Parathyroid adenoma (tissue), 2 donors: Measurements from ENCODE around the gene PAM.
"Not testable (repeated sequence)": the region's sequence is repeated elsewhere in the genome, so short reads cannot be mapped to it uniquely, and the experiment has no call there.

ENCODE experiments used
- H2AFZ ChIP-seq: fragments of 300-600 bp; sonication (generic); one replicate; pipeline ENCODE4 v1.7.0; 2017; ENCODE audit warnings: antibody characterized with exemption, mild to moderate bottlenecking
- H3K27ac ChIP-seq: fragments of 300-600 bp; sonication (generic); one replicate; pipeline ENCODE4 v1.7.0; 2017
- H3K27me3 ChIP-seq: fragments of 300-600 bp; sonication (generic); one replicate; pipeline ENCODE4 v1.7.0; 2017; ENCODE audit warnings: low read length; ENCODE audit not compliant: control insufficient read depth, insufficient read depth
- H3K36me3 ChIP-seq: fragments of 300-600 bp; sonication (generic); one replicate; pipeline ENCODE4 v1.7.0; 2017; ENCODE audit warnings: low read length; ENCODE audit not compliant: control insufficient read depth, insufficient read depth
- H3K4me1 ChIP-seq: fragments of 300-600 bp; sonication (generic); one replicate; pipeline ENCODE4 v1.7.0; 2017; ENCODE audit warnings: control low read depth
- H3K4me2 ChIP-seq: fragments of 300-600 bp; sonication (generic); one replicate; pipeline ENCODE4 v1.7.0; 2017; ENCODE audit warnings: low read length
- H3K4me3 ChIP-seq: fragments of 300-600 bp; sonication (generic); one replicate; pipeline ENCODE4 v1.7.0; 2017; ENCODE audit warnings: low read depth, low read length
- H3K79me2 ChIP-seq: fragments of 300-600 bp; sonication (generic); one replicate; pipeline ENCODE4 v1.7.0; 2017; ENCODE audit warnings: control low read depth
- H3K9ac ChIP-seq: fragments of 300-600 bp; sonication (generic); one replicate; pipeline ENCODE4 v1.7.0; 2017; ENCODE audit warnings: mild to moderate bottlenecking
- H3K9me3 ChIP-seq: fragments of 300-600 bp; sonication (generic); one replicate; pipeline ENCODE4 v1.7.0; 2017; ENCODE audit warnings: low read length; ENCODE audit not compliant: control insufficient read depth
- CTCF ChIP-seq: fragments of 300-600 bp; sonication (generic); IDR thresholded peaks from one replicate; pipeline ENCODE4 v1.7.0; 2017; ENCODE audit warnings: antibody characterized with exemption, mild to moderate bottlenecking
- donor health status: primary hyperparathyroidism.

The PAM gene

GRCh38 chr5:102773133-102773532 lies 18.0 kb downstream of the PAM start:
- no peak overlapping the region for H3K27ac ChIP-seq
- peaks cover 21% of the 10 kb centered on the region for H3K79me2 ChIP-seq
- no peak overlapping the region for H3K9ac ChIP-seq
- peaks cover under 1% of the 10 kb centered on the region for H3K4me1 ChIP-seq
- no peak overlapping the region for H2AFZ ChIP-seq
- no peak for TF ChIP-seq CTCF
- no peak overlapping the region for H3K4me3 ChIP-seq
- H3K9me3 ChIP-seq = no peaks in the 10 kb centered on the region
- no peak overlapping the region for H3K4me2 ChIP-seq
- H3K27me3 ChIP-seq = no peaks in the 10 kb centered on the region
- no peaks in the 10 kb centered on the region for H3K36me3 ChIP-seq

- H3K36me3 ChIP-seq, H2AFZ ChIP-seq, H3K27ac ChIP-seq, H3K9me3 ChIP-seq, H3K9ac ChIP-seq, H3K4me2 ChIP-seq, H3K27me3 ChIP-seq, H3K4me3 ChIP-seq, H3K4me1 ChIP-seq: not testable (repeated sequence)
- peaks cover 15% of the 10 kb centered on the region for H3K79me2 ChIP-seq
Measured at GRCh38 chr5:102775756-102776155, 20.7 kb downstream of the PAM start.

- Histone ChIP-seq H3K9me3 (no peaks in the 10 kb centered on the region), H3K4me1 (peaks cover 7% of the 10 kb centered on the region), H3K27me3 (no peaks in the 10 kb centered on the region), H3K4me3 (no peak overlapping the region), H3K36me3 (no peaks in the 10 kb centered on the region), H3K9ac (no peak overlapping the region), H3K27ac (no peak overlapping the region), H3K4me2 (no peak overlapping the region), H3K79me2 (peaks cover 15% of the 10 kb centered on the region), H2AFZ (no peak overlapping the region)
- no peak for TF ChIP-seq CTCF
Measured at GRCh38 chr5:102777099-102777498, 22.0 kb downstream of the PAM start.

GRCh38 chr5:102778478-102778877 lies 23.4 kb downstream of the PAM start:
- peaks cover 7% of the 10 kb centered on the region for H3K4me1 ChIP-seq
- H3K9ac ChIP-seq = no peak overlapping the region
- peaks cover 15% of the 10 kb centered on the region for H3K79me2 ChIP-seq
- H3K27me3 ChIP-seq = no peaks in the 10 kb centered on the region
- H3K36me3 ChIP-seq = no peaks in the 10 kb centered on the region
- H3K4me3 ChIP-seq = no peak overlapping the region
- no peak overlapping the region for H3K27ac ChIP-seq
- H2AFZ ChIP-seq = no peak overlapping the region
- no peak overlapping the region for H3K4me2 ChIP-seq
- no peak for TF ChIP-seq CTCF
- H3K9me3 ChIP-seq = no peaks in the 10 kb centered on the region

GRCh38 chr5:102781359-102781758 lies 26.3 kb downstream of the PAM start:
- no peak overlapping the region for H3K4me2 ChIP-seq
- H2AFZ ChIP-seq = no peak overlapping the region
- H3K27me3 ChIP-seq = no peaks in the 10 kb centered on the region
- peaks cover 23% of the 10 kb centered on the region for H3K79me2 ChIP-seq
- H3K9me3 ChIP-seq = no peaks in the 10 kb centered on the region
- H3K4me3 ChIP-seq = no peak overlapping the region
- TF ChIP-seq CTCF = no peak
- H3K9ac ChIP-seq = no peak overlapping the region
- H3K36me3 ChIP-seq = no peaks in the 10 kb centered on the region
- no peak overlapping the region for H3K27ac ChIP-seq
- H3K4me1 ChIP-seq = peaks cover 7% of the 10 kb centered on the region
